Spleen (tissue), 7 donors: ENCODE measurements around the gene PTPRN2.

Experiments used
- POLR2A ChIP-seq, 3 donors: fragments of 450-650 bp; IDR thresholded peaks; one replicate each; pipeline ENCODE4 v1.5.1; 2017; ENCODE audit warnings: antibody characterized with exemption in 3 of 3, mild to moderate bottlenecking in 1 of 3
- POLR2AphosphoS5 ChIP-seq, 3 donors: sonication (generic); formaldehyde crosslinking; IDR thresholded peaks; one replicate each; pipeline ENCODE4 v1.5.1; 2017; ENCODE audit warnings: antibody characterized with exemption in 3 of 3
- TF ChIP-seq, protein P1 (sequence below), 11 experiments: fragments of 200-600 bp in 7 of 11; fragments of 450-650 bp in 4 of 11; sonication (generic) in 4 of 11; IDR thresholded peaks in 8 of 11; conservative IDR thresholded peaks in 3 of 11; 1 replicate in 7 of 11; 2 replicates in 4 of 11; pipeline versions ENCODE4 v1.4.0 to v1.8.0; 2016 to 2021; ENCODE audit warnings: antibody characterized with exemption in 11 of 11, inconsistent platforms in 4 of 11, mild to moderate bottlenecking in 1 of 11
- donor health status: DM: no; HTN: no; CAD: no; lungs with moderate emphysema.
- donor health status: DM: no; HTN: no; CAD: no.
- donor health status: DM: no; HTN: no; CAD: no.

DNA sequence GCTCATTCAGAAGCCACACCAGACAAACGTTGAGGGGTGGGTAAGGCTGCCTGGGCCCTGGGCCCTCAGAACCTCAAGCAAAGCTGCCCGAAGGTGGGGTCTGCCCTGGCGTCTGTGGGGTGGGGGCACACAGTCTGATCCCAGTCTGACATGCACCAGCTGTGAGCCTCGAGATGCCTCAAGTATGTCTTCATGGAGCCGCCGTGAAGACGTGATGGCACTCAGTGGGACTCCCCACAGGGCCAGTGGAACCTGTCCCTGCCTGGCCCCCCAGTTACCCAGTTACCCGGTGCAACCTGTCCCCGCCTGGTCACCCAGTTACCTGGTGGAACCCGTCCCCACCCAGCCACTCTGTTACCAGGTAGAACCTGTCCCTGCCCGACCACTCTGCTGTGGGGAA is 351.2 kb downstream of the PTPRN2 start:
- TF ChIP-seq, protein P1, sequence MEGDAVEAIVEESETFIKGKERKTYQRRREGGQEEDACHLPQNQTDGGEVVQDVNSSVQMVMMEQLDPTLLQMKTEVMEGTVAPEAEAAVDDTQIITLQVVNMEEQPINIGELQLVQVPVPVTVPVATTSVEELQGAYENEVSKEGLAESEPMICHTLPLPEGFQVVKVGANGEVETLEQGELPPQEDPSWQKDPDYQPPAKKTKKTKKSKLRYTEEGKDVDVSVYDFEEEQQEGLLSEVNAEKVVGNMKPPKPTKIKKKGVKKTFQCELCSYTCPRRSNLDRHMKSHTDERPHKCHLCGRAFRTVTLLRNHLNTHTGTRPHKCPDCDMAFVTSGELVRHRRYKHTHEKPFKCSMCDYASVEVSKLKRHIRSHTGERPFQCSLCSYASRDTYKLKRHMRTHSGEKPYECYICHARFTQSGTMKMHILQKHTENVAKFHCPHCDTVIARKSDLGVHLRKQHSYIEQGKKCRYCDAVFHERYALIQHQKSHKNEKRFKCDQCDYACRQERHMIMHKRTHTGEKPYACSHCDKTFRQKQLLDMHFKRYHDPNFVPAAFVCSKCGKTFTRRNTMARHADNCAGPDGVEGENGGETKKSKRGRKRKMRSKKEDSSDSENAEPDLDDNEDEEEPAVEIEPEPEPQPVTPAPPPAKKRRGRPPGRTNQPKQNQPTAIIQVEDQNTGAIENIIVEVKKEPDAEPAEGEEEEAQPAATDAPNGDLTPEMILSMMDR (IDR thresholded peaks at IDR 0.05 in 8 of 11, conservative IDR thresholded peaks at IDR 0.05 in 3 of 11) = no peak
- TF ChIP-seq POLR2AphosphoS5 (IDR thresholded peaks at IDR 0.05) = no peak
- TF ChIP-seq POLR2A (IDR thresholded peaks at IDR 0.05) = no peak
